ENCODE measurements around the gene CYP4V2.

CYP4V2 gene

GRCh38 chr4:186203406-186203805 lies 12.0 kb downstream of the CYP4V2 start:
- Histone ChIP-seq H3K9ac (ENCODE audit: low read length in 2 of 2) (no peak overlapping the region), H3K27me3 (ENCODE audit: control insufficient read depth in 1 of 2, insufficient read depth in 2 of 2, low read length in 2 of 2) (no peaks in the 10 kb centered on the region), H3K36me3 (ENCODE audit: control insufficient read depth in 2 of 2, insufficient read depth in 2 of 2, low read length in 2 of 2) (no peaks in the 10 kb centered on the region), H3K9me3 (ENCODE audit: control insufficient read depth in 2 of 2, low read length in 2 of 2) (no peaks in the 10 kb centered on the region), H3K4me3 (ENCODE audit: low read length in 2 of 2) (peak overlapping the region in 1 of 2 donors; percentile 68), H3K4me1 (ENCODE audit: control insufficient read depth, insufficient read depth, low read length) (peaks cover 3% of the 10 kb centered on the region), H3K27ac (ENCODE audit: low read length) (no peak overlapping the region)

- H3K9me3 ChIP-seq (ENCODE audit: control insufficient read depth in 2 of 2, low read length in 2 of 2) = no peaks in the 10 kb centered on the region
- H3K27ac ChIP-seq (ENCODE audit: low read length) = peak overlapping the region; percentile 37
- H3K36me3 ChIP-seq (ENCODE audit: control insufficient read depth in 2 of 2, insufficient read depth in 2 of 2, low read length in 2 of 2) = peaks cover 2 to 5% of the 10 kb centered on the region in 2 donors
- H3K4me1 ChIP-seq (ENCODE audit: control insufficient read depth, insufficient read depth, low read length) = peaks cover 3% of the 10 kb centered on the region
- H3K9ac ChIP-seq (ENCODE audit: low read length in 2 of 2) = peak overlapping the region in 1 of 2 donors; percentile 43
- H3K4me3 ChIP-seq (ENCODE audit: low read length in 2 of 2) = peak overlapping the region; percentile 26 to 68
- no peaks in the 10 kb centered on the region for H3K27me3 ChIP-seq (ENCODE audit: control insufficient read depth in 1 of 2, insufficient read depth in 2 of 2, low read length in 2 of 2)
These were observed 12.8 kb downstream of the CYP4V2 start for GRCh38 chr4:186204103-186204559.

DNA sequence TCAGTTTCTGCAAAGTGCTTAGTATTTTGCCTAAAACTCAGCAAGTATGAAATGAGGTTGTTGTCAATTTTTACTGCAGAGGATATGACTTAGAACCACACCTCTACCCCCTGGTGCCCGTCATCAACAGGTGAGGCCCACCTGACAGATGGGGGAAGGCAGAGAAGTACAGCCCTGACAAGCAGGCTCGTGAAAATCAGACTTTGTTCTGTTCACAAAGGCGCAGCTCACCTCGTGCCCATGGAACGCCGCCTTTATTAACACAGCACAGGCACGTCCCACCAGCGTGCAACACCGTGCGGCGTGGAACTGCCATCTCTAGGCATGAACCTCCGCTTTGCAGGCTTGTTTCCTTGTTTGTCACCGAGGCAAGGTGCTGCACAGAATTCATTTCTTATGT lies 13.3 kb downstream of the CYP4V2 start:
- Histone ChIP-seq H3K27ac (ENCODE audit: low read length) (peak overlapping the region; percentile 37), H3K27me3 (ENCODE audit: control insufficient read depth in 1 of 2, insufficient read depth in 2 of 2, low read length in 2 of 2) (no peaks in the 10 kb centered on the region), H3K9me3 (ENCODE audit: control insufficient read depth in 2 of 2, low read length in 2 of 2) (no peaks in the 10 kb centered on the region), H3K4me1 (ENCODE audit: control insufficient read depth, insufficient read depth, low read length) (peaks cover 3% of the 10 kb centered on the region), H3K9ac (ENCODE audit: low read length in 2 of 2) (peak overlapping the region in 1 of 2 donors; percentile 43), H3K4me3 (ENCODE audit: low read length in 2 of 2) (peak overlapping the region; percentile 21 to 68), H3K36me3 (ENCODE audit: control insufficient read depth in 2 of 2, insufficient read depth in 2 of 2, low read length in 2 of 2) (peaks cover 8% of the 10 kb centered on the region in 2 donors)

- Histone ChIP-seq H3K36me3 (ENCODE audit: control insufficient read depth in 2 of 2, insufficient read depth in 2 of 2, low read length in 2 of 2) (peaks cover 8% of the 10 kb centered on the region in 2 donors), H3K9ac (ENCODE audit: low read length in 2 of 2) (no peak overlapping the region), H3K9me3 (ENCODE audit: control insufficient read depth in 2 of 2, low read length in 2 of 2) (no peaks in the 10 kb centered on the region), H3K27ac (ENCODE audit: low read length) (peak overlapping the region; percentile 37), H3K4me1 (ENCODE audit: control insufficient read depth, insufficient read depth, low read length) (peaks cover 3% of the 10 kb centered on the region), H3K4me3 (ENCODE audit: low read length in 2 of 2) (peak overlapping the region in 1 of 2 donors; percentile 68), H3K27me3 (ENCODE audit: control insufficient read depth in 1 of 2, insufficient read depth in 2 of 2, low read length in 2 of 2) (no peaks in the 10 kb centered on the region)
These were observed 13.8 kb downstream of the CYP4V2 start for GRCh38 chr4:186205156-186205555.

DNA sequence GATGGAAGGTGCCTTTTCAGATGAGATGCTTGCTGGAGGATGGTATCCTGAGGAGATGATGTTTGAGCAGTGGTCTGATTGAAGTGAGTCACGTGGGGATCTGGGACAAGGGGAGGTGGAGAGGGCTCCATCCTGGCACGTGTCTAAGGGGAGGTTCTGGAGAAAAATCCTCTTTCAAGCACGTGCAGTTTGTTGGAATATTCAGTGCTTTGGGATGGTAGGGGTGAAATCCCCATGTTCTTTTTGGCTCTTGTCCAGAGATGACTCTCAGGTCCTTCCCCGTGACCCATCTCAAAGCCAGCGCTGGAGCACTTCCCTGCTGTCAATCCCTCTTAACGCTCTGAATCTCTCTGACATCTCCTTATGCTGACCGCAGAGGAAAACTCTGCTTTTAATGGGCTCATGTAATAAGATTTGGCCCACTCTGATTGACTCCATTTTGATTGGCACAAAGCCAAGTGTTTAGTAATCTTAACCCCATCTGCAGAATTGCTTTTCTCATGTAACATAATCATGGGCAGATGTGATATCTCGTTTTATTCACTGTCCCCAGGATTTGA lies 25.2 kb downstream of the CYP4V2 start:
- no peaks in the 10 kb centered on the region for H3K4me1 ChIP-seq (ENCODE audit: control insufficient read depth, insufficient read depth, low read length)
- H3K36me3 ChIP-seq (ENCODE audit: control insufficient read depth in 2 of 2, insufficient read depth in 2 of 2, low read length in 2 of 2) = no peaks in the 10 kb centered on the region
- H3K27me3 ChIP-seq (ENCODE audit: control insufficient read depth in 1 of 2, insufficient read depth in 2 of 2, low read length in 2 of 2) = no peaks in the 10 kb centered on the region
- no peaks in the 10 kb centered on the region for H3K9me3 ChIP-seq (ENCODE audit: control insufficient read depth in 2 of 2, low read length in 2 of 2)
- no peak overlapping the region for H3K4me3 ChIP-seq (ENCODE audit: low read length in 2 of 2)
- H3K27ac ChIP-seq (ENCODE audit: low read length) = no peak overlapping the region
- H3K9ac ChIP-seq (ENCODE audit: low read length in 2 of 2) = no peak overlapping the region

GRCh38 chr4:186217733-186218293 lies 26.4 kb downstream of the CYP4V2 start:
- Histone ChIP-seq H3K9me3 (ENCODE audit: control insufficient read depth in 2 of 2, low read length in 2 of 2) (no peaks in the 10 kb centered on the region), H3K27me3 (ENCODE audit: control insufficient read depth in 1 of 2, insufficient read depth in 2 of 2, low read length in 2 of 2) (no peaks in the 10 kb centered on the region), H3K27ac (ENCODE audit: low read length) (no peak overlapping the region), H3K9ac (ENCODE audit: low read length in 2 of 2) (no peak overlapping the region), H3K4me3 (ENCODE audit: low read length in 2 of 2) (no peak overlapping the region), H3K4me1 (ENCODE audit: control insufficient read depth, insufficient read depth, low read length) (no peaks in the 10 kb centered on the region), H3K36me3 (ENCODE audit: control insufficient read depth in 2 of 2, insufficient read depth in 2 of 2, low read length in 2 of 2) (no peaks in the 10 kb centered on the region)

DNA sequence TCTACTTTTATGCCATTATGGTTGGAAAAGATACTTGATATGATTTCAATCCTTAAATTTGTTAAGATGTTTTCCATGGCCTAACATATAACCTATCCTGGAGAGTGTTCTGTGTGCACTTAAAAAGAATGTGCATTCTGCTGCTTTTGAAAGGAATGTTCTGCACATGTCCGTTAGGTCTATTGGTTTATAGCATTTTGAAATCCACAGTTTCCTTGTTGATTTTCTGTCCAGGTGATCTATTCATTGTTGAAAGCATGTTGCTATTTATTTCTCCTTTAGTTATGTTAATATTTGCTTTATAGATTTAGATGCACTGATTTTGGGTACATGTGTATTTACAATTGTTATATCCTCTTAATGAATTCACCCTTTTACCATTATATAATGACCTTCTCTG lies 30.3 kb downstream of the CYP4V2 start:
- Histone ChIP-seq H3K9ac (ENCODE audit: low read length in 2 of 2) (no peak overlapping the region), H3K9me3 (ENCODE audit: control insufficient read depth in 2 of 2, low read length in 2 of 2) (peaks cover 0 to 3% of the 10 kb centered on the region in 2 donors), H3K4me1 (ENCODE audit: control insufficient read depth, insufficient read depth, low read length) (no peaks in the 10 kb centered on the region), H3K27ac (ENCODE audit: low read length) (no peak overlapping the region), H3K36me3 (ENCODE audit: control insufficient read depth in 2 of 2, insufficient read depth in 2 of 2, low read length in 2 of 2) (no peaks in the 10 kb centered on the region), H3K4me3 (ENCODE audit: low read length in 2 of 2) (no peak overlapping the region), H3K27me3 (ENCODE audit: control insufficient read depth in 1 of 2, insufficient read depth in 2 of 2, low read length in 2 of 2) (no peaks in the 10 kb centered on the region)

- H3K9me3 ChIP-seq (ENCODE audit: control insufficient read depth in 2 of 2, low read length in 2 of 2) = peaks cover 0 to 3% of the 10 kb centered on the region in 2 donors
- no peak overlapping the region for H3K27ac ChIP-seq (ENCODE audit: low read length)
- H3K4me1 ChIP-seq (ENCODE audit: control insufficient read depth, insufficient read depth, low read length) = no peaks in the 10 kb centered on the region
- H3K4me3 ChIP-seq (ENCODE audit: low read length in 2 of 2) = no peak overlapping the region
- no peak overlapping the region for H3K9ac ChIP-seq (ENCODE audit: low read length in 2 of 2)
- H3K27me3 ChIP-seq (ENCODE audit: control insufficient read depth in 1 of 2, insufficient read depth in 2 of 2, low read length in 2 of 2) = no peaks in the 10 kb centered on the region
- no peaks in the 10 kb centered on the region for H3K36me3 ChIP-seq (ENCODE audit: control insufficient read depth in 2 of 2, insufficient read depth in 2 of 2, low read length in 2 of 2)
These were observed 34.5 kb downstream of the CYP4V2 start for GRCh38 chr4:186225848-186226247.

- H3K27ac ChIP-seq (ENCODE audit: low read length) = no peak overlapping the region
- H3K9ac ChIP-seq (ENCODE audit: low read length in 2 of 2) = no peak overlapping the region
- no peaks in the 10 kb centered on the region for H3K27me3 ChIP-seq (ENCODE audit: control insufficient read depth in 1 of 2, insufficient read depth in 2 of 2, low read length in 2 of 2)
- no peaks in the 10 kb centered on the region for H3K36me3 ChIP-seq (ENCODE audit: control insufficient read depth in 2 of 2, insufficient read depth in 2 of 2, low read length in 2 of 2)
- H3K9me3 ChIP-seq (ENCODE audit: control insufficient read depth in 2 of 2, low read length in 2 of 2) = peaks cover 0 to 3% of the 10 kb centered on the region in 2 donors
- H3K4me3 ChIP-seq (ENCODE audit: low read length in 2 of 2) = no peak overlapping the region
- H3K4me1 ChIP-seq (ENCODE audit: control insufficient read depth, insufficient read depth, low read length) = no peaks in the 10 kb centered on the region
These were observed 35.3 kb downstream of the CYP4V2 start for GRCh38 chr4:186226521-186227189.

DNA sequence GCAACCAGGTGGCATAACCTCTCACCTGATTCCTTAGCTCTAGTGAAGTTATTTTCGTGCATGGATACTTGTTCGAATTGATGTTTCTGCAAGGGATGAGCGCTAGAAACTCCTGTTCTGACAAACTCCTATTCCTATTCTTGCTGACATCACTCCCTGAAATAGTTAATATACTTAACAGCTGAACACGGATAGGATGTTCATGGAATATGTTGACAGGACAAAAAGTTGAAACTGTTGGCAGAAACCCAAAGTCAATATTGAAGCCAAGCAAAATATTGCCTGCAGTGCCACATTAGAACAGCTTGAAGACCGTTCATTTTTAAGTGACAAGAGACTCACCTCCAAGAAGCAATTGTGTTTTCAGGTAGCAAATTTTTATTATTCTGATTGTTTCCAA lies 35.9 kb downstream of the CYP4V2 start, which contains the start of gene KLKB1:
TSS of gene KLKB1 (plus strand) at position 287 of the 400 bp plus-strand sequence. CDS start 689 bp downstream, outside the sequence.
- Histone ChIP-seq H3K27ac (ENCODE audit: low read length) (no peak within 1 kb of the TSS), H3K27me3 (ENCODE audit: control insufficient read depth in 1 of 2, insufficient read depth in 2 of 2, low read length in 2 of 2) (no peaks in the 10 kb centered on the region), H3K9me3 (ENCODE audit: control insufficient read depth in 2 of 2, low read length in 2 of 2) (peaks cover 0 to 3% of the 10 kb centered on the region in 2 donors), H3K9ac (ENCODE audit: low read length in 2 of 2) (no peak within 1 kb of the TSS), H3K4me1 (ENCODE audit: control insufficient read depth, insufficient read depth, low read length) (no peaks in the 10 kb centered on the region), H3K4me3 (ENCODE audit: low read length in 2 of 2) (no peak within 1 kb of the TSS), H3K36me3 (ENCODE audit: control insufficient read depth in 2 of 2, insufficient read depth in 2 of 2, low read length in 2 of 2) (no peaks in the 10 kb centered on the region)

All from stomach smooth muscle (tissue), 2 donors.